GM12864 (cell line): Measurements from ENCODE around the gene ZPLD1.

Experiments
- DNase-seq: peaks from one replicate; pipeline ENCODE4 v3.0.0-alpha.2; 2011; ENCODE audit warnings: low read depth
- H3K4me3 ChIP-seq: 2 replicates; pipeline ENCODE4 v1.5.1; 2011; ENCODE audit warnings: mild to moderate bottlenecking, low read depth, low read length, control low read depth
- CTCF ChIP-seq: IDR thresholded peaks from 2 replicates; pipeline ENCODE4 v1.5.1; 2011; ENCODE audit warnings: low read depth, mild to moderate bottlenecking, moderate library complexity, low read length, control low read depth, inconsistent platforms; ENCODE audit errors: missing control alignments

Gene ZPLD1

DNA sequence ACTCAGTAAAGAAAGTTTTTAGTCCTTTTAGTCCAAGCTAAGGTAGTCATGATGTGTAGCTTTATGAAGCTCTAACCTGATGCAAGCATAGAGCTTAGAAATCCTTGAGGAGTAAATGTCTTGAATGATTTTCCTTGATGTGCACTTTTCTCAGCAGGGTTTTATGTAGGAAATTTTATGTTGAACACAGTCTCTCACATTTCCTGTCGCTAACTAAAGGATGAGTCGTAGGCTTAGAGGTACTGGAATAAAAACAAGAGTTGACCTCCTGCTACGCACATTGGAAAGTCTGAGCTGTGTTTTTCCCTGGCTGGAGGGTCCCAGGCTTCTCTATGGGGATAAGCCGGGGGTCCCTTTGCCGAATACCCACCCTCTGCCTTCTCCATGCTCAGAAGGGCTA, 34.7 kb upstream of the ZPLD1 start:
- no peak for TF ChIP-seq CTCF
- no peak for DNase-seq
- no peak overlapping the region for H3K4me3 ChIP-seq

- no peak for DNase-seq
- no peak overlapping the region for H3K4me3 ChIP-seq
- TF ChIP-seq CTCF = no peak
Observed at GRCh38 chr3:102400766-102401165, 34.0 kb upstream of the ZPLD1 start.

DNA sequence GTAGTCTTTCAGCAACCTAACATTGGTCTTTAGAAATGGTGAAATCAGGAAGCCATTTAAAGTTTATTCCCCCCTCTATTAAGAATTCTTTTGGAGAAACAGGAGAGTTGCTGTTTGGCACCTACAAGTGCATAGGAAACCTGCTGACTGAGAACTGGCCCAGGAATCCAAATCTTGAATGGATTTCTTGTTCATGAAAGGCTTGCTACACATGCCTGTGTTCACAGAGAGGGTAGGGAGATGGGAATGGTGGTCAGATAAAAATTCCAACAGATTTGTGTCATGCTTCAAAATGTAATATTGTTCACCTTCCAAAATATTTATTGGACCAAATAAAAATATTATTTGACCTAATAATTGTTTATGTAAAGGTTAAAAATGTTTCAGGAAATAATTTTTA, 24.2 kb upstream of the ZPLD1 start:
- TF ChIP-seq CTCF = no peak
- DNase-seq = no peak
- H3K4me3 ChIP-seq = no peak overlapping the region

- TF ChIP-seq CTCF = no peak
- H3K4me3 ChIP-seq = no peak overlapping the region
- DNase-seq = no peak
Observed at GRCh38 chr3:102415553-102415952, 19.3 kb upstream of the ZPLD1 start.

- H3K4me3 ChIP-seq = no peak overlapping the region
- TF ChIP-seq CTCF = no peak
- no peak for DNase-seq
Observed at GRCh38 chr3:102419786-102420185, 15.0 kb upstream of the ZPLD1 start.

DNA sequence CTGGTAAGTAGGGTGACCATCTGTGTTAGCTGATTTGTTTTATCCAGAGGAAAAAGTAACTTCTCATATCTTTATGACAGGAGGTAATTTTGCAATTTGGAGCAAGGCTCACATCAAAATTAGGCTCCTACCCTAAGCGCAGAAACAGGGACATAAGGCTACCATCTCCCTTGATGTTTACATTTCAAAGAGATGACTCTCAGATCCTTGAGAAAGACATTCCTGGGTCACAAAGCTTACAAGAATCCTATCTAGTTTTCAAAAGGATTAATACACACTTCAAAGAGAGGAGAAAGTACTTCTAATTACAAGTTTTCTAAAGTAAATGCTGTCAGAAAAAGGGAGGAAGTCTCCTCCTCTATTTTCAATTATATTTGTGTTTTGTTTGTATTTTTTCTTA, 7.0 kb downstream of the ZPLD1 start:
- no peak for DNase-seq
- TF ChIP-seq CTCF = no peak
- H3K4me3 ChIP-seq = no peak overlapping the region

GRCh38 chr3:102443021-102443420, 8.2 kb downstream of the ZPLD1 start:
- DNase-seq = no peak
- H3K4me3 ChIP-seq = no peak overlapping the region
- no peak for TF ChIP-seq CTCF
